ENCODE results near the gene LRMDA. TPM values are rescaled to one million over a fixed set of nuclear protein-coding genes. Genes with fewer than 3 reads are reported as not detected.

LRMDA gene
- total and polyA plus RNA-seq, 2 of the 13 experiments (the other 11 are each of a cell fraction or from before 2014, with no cell fraction given): 13.4 to 22.0 TPM

- TF ChIP-seq RAD21 (CRISPR knock-in tag; IDR thresholded peaks at IDR 0.05) (peak; percentile 66; the same call in 1 of the 2 replicates), HCFC1 (IDR thresholded peaks at IDR 0.05; ENCODE audit: low read depth, low read length) (no peak), RARA (CRISPR knock-in tag; IDR thresholded peaks at IDR 0.05) (peak; percentile 72), ZNF124 (CRISPR knock-in tag; IDR thresholded peaks at IDR 0.05) (0 out of 2 replicates have a peak, but pooled peaks have one; percentile 84), ZNF362 (CRISPR knock-in tag; IDR thresholded peaks at IDR 0.05; ENCODE audit: borderline replicate concordance) (no peak), ZNF513 (CRISPR knock-in tag; conservative IDR thresholded peaks at IDR 0.05) (no peak), STAT6 (CRISPR knock-in tag; IDR thresholded peaks at IDR 0.05; ENCODE audit: borderline replicate concordance) (no peak), HBP1 (CRISPR knock-in tag; IDR thresholded peaks at IDR 0.05; ENCODE audit: low read depth) (0 out of 2 replicates have a peak, but pooled peaks have one; percentile 51), TCF7 (IDR thresholded peaks at IDR 0.05; ENCODE audit: low read depth) (peak; percentile 65), ELF4 (CRISPR knock-in tag; IDR thresholded peaks at IDR 0.05; ENCODE audit: borderline replicate concordance) (no peak), ETV6 (CRISPR knock-in tag; conservative IDR thresholded peaks at IDR 0.05) (peak; percentile 76; the same call in 1 of the 2 replicates), MATR3 (CRISPR knock-in tag; IDR thresholded peaks at IDR 0.05) (no peak), JARID2 (CRISPR knock-in tag; IDR thresholded peaks at IDR 0.05; ENCODE audit: insufficient replicate concordance) (no peak), HDAC1 (CRISPR knock-in tag; IDR thresholded peaks at IDR 0.05) (peak; percentile 79), YEATS4 (CRISPR knock-in tag; IDR thresholded peaks at IDR 0.05; ENCODE audit: borderline replicate concordance) (peak; percentile 77; the same call in 1 of the 2 replicates), BRD4 (CRISPR knock-in tag; IDR thresholded peaks at IDR 0.05) (peak; percentile 53), SAFB2 (CRISPR knock-in tag; IDR thresholded peaks at IDR 0.05; ENCODE audit: borderline replicate concordance, low read depth) (peak; percentile 71; the same call in 1 of the 2 replicates), HNRNPL (IDR thresholded peaks at IDR 0.05; ENCODE audit: low read depth, low read length) (peak; percentile 95), ZNF34 (CRISPR knock-in tag; IDR thresholded peaks at IDR 0.05; ENCODE audit: borderline replicate concordance) (peak; percentile 48; the same call in 1 of the 2 replicates), KDM2A (CRISPR knock-in tag; IDR thresholded peaks at IDR 0.05; ENCODE audit: borderline replicate concordance, low read depth) (peak; percentile 57), NPAS2 (CRISPR knock-in tag; IDR thresholded peaks at IDR 0.05; ENCODE audit: borderline replicate concordance) (no peak), ZFP36L2 (CRISPR knock-in tag; IDR thresholded peaks at IDR 0.05) (no peak), ZSCAN29 (CRISPR knock-in tag; conservative IDR thresholded peaks at IDR 0.05) (no peak)
Observed at GRCh38 chr10:75431180-75432111, at the start of gene LRMDA (continued).

Measured in HepG2 (cell line).